NB4 (cell line): Measurements from ENCODE around the gene VPS4A.

ENCODE experiments used
- DNase-seq: peaks from one replicate; pipeline ENCODE4 v3.0.0; 2010; ENCODE audit warnings: low read depth
- H3K4me3 ChIP-seq: one replicate; pipeline ENCODE4 v1.5.1; 2011; ENCODE audit warnings: mild to moderate bottlenecking, low read depth, low read length, moderate library complexity
- MAX ChIP-seq: IDR thresholded peaks from 2 replicates; pipeline ENCODE4 v1.6.1; 2011; ENCODE audit warnings: low read depth, low read length
- MYC ChIP-seq: IDR thresholded peaks from 2 replicates; pipeline ENCODE4 v1.6.1; 2011; ENCODE audit warnings: low read depth, low read length
- POLR2A ChIP-seq: IDR thresholded peaks from 2 replicates; pipeline ENCODE4 v1.6.1; 2011; ENCODE audit warnings: mild to moderate bottlenecking; ENCODE audit not compliant: insufficient read length; ENCODE audit errors: extremely low read depth

VPS4A gene

GRCh38 chr16:69373019-69373418, 61.9 kb downstream of the VPS4A start:
- no peak for TF ChIP-seq POLR2A
- TF ChIP-seq MAX, result no peak
- TF ChIP-seq MYC, result no peak
- no peak for DNase-seq
- no peak overlapping the region for H3K4me3 ChIP-seq
